ENCODE measurements around the gene CERS2. TPM values are rescaled to one million over a fixed set of nuclear protein-coding genes. Genes with fewer than 3 reads are reported as not detected.

Gene CERS2
- total RNA-seq, 1 donor from 2014 or later, result 189 TPM

GRCh38 chr1:150999051-150999674, 24.5 kb upstream of the CERS2 start:
- Mint-ChIP-seq H3K4me1 (ENCODE audit: low read depth, unreplicated experiment) (peaks cover 38% of the 10 kb centered on the region), H3K27ac (ENCODE audit: unreplicated experiment) (peak overlapping the region; percentile 92), H3K27me3 (ENCODE audit: low read depth, unreplicated experiment) (no peaks in the 10 kb centered on the region), H3K4me3 (ENCODE audit: unreplicated experiment) (peak overlapping the region; percentile 45), H3K36me3 (ENCODE audit: low read depth, unreplicated experiment) (peaks cover 11% of the 10 kb centered on the region), H3K9me3 (ENCODE audit: unreplicated experiment) (peaks cover 2% of the 10 kb centered on the region)
- H3K27me3 ChIP-seq (ENCODE audit: insufficient read depth, low read length), result no peaks in the 10 kb centered on the region
- H3K9ac ChIP-seq (ENCODE audit: low read length), result peak overlapping the region; percentile 71
- H3K27ac ChIP-seq (ENCODE audit: low read depth, low read length), result peak overlapping the region; percentile 79
- H2AFZ ChIP-seq (ENCODE audit: low read depth, low read length), result peak overlapping the region; percentile 24
- peak; percentile 52 for FAIRE-seq
- no peaks in the 10 kb centered on the region for H3K36me3 ChIP-seq (ENCODE audit: insufficient read depth, low read length)
- H4K20me1 ChIP-seq (ENCODE audit: insufficient read depth, low read length), result no peaks in the 10 kb centered on the region
- H3K4me1 ChIP-seq (ENCODE audit: insufficient read depth, low read length), result peaks cover 31% of the 10 kb centered on the region
- peak overlapping the region; percentile 27 for H3K4me3 ChIP-seq (ENCODE audit: insufficient read depth, low read depth, low read length)
- peak; percentile 93 for DNase-seq (ENCODE audit: low read depth)
- no peaks in the 10 kb centered on the region for H3K79me2 ChIP-seq (ENCODE audit: insufficient read depth, low read length)
- no peaks in the 10 kb centered on the region for H3K9me3 ChIP-seq (ENCODE audit: insufficient read depth, low read depth, low read length)
- peak overlapping the region; percentile 77 for H3K4me2 ChIP-seq (ENCODE audit: low read length)
- TF ChIP-seq EZH2 (IDR thresholded peaks at IDR 0.05; ENCODE audit: insufficient read depth, low read length), result no peak
- TF ChIP-seq, protein P1, sequence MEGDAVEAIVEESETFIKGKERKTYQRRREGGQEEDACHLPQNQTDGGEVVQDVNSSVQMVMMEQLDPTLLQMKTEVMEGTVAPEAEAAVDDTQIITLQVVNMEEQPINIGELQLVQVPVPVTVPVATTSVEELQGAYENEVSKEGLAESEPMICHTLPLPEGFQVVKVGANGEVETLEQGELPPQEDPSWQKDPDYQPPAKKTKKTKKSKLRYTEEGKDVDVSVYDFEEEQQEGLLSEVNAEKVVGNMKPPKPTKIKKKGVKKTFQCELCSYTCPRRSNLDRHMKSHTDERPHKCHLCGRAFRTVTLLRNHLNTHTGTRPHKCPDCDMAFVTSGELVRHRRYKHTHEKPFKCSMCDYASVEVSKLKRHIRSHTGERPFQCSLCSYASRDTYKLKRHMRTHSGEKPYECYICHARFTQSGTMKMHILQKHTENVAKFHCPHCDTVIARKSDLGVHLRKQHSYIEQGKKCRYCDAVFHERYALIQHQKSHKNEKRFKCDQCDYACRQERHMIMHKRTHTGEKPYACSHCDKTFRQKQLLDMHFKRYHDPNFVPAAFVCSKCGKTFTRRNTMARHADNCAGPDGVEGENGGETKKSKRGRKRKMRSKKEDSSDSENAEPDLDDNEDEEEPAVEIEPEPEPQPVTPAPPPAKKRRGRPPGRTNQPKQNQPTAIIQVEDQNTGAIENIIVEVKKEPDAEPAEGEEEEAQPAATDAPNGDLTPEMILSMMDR (IDR thresholded peaks at IDR 0.05; ENCODE audit: insufficient read depth, low read depth, low read length), result no peak

DNA sequence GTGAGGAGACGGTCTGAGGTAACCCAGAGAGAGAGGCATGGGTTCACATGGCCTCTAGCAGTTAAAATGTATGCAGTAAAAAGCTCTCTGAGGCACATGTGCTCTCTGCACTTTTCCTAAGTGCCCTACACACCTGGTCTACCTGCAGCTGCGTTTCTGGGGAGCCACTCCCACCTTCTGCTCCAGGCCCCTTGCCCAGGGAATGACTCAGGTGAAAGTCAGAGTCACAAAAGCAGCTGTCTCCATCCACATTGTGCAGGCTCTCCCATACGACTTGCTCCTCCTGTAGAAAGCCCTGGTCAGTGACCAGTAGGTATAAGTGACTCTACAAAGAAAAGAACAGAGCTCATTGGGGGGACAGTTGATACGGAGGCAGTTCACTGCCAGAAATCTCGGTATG, 23.3 kb upstream of the CERS2 start:
- TF ChIP-seq, protein P1 (IDR thresholded peaks at IDR 0.05; ENCODE audit: insufficient read depth, low read depth, low read length), result no peak
- no peak for TF ChIP-seq EZH2 (IDR thresholded peaks at IDR 0.05; ENCODE audit: insufficient read depth, low read length)
- peaks cover 2% of the 10 kb centered on the region for H3K9me3 Mint-ChIP-seq (ENCODE audit: unreplicated experiment)
- DNase-seq (ENCODE audit: low read depth) (no peak), FAIRE-seq (no peak)
- Histone ChIP-seq H3K79me2 (ENCODE audit: insufficient read depth, low read length) (no peaks in the 10 kb centered on the region), H3K36me3 (ENCODE audit: insufficient read depth, low read length) (no peaks in the 10 kb centered on the region), H3K4me3 (ENCODE audit: insufficient read depth, low read depth, low read length) (no peak overlapping the region), H3K4me1 (ENCODE audit: insufficient read depth, low read length) (peaks cover 27% of the 10 kb centered on the region), H3K27ac (ENCODE audit: low read depth, low read length) (no peak overlapping the region), H2AFZ (ENCODE audit: low read depth, low read length) (no peak overlapping the region), H3K9me3 (ENCODE audit: insufficient read depth, low read depth, low read length) (no peaks in the 10 kb centered on the region), H3K4me2 (ENCODE audit: low read length) (no peak overlapping the region), H3K9ac (ENCODE audit: low read length) (no peak overlapping the region), H3K27me3 (ENCODE audit: insufficient read depth, low read length) (no peaks in the 10 kb centered on the region), H4K20me1 (ENCODE audit: insufficient read depth, low read length) (no peaks in the 10 kb centered on the region)
- H3K36me3 Mint-ChIP-seq (ENCODE audit: low read depth, unreplicated experiment), result peaks cover 11% of the 10 kb centered on the region
- H3K4me3 Mint-ChIP-seq (ENCODE audit: unreplicated experiment), result no peak overlapping the region
- H3K27me3 Mint-ChIP-seq (ENCODE audit: low read depth, unreplicated experiment), result no peaks in the 10 kb centered on the region
- no peak overlapping the region for H3K27ac Mint-ChIP-seq (ENCODE audit: unreplicated experiment)
- peaks cover 35% of the 10 kb centered on the region for H3K4me1 Mint-ChIP-seq (ENCODE audit: low read depth, unreplicated experiment)

All from astrocyte (in vitro differentiated cells and primary cell).